ENCODE measurements around the gene SDE2. TPM values are rescaled to one million over a fixed set of nuclear protein-coding genes. Genes with fewer than 3 reads are reported as not detected.
"Not testable (repeated sequence)": the region's sequence is repeated elsewhere in the genome, so short reads cannot be mapped to it uniquely, and the experiment has no call there.

SDE2 gene
- total and polyA plus RNA-seq, 8 donors, result 3.3 to 12.4 (median 8.5) TPM

DNA sequence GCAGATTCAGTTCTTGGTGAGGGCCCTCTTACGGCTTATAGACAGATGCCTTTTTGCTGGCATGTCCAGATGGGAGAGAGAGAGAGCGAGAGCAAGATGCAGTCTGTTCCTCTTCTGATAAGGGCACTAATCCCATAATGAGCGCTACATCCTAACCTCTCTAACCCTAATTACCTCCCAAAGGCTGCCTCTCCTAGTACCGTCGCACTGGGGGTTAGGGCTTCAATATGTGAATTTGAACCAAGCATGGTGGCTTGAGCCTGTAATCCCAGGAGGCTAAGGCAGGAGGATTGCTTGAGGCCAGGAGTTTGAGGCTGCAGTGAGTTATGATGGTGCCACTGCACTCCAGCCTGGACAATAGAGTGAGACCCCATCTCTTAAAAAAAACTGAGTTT, 10.5 kb upstream of the SDE2 start:
- Histone ChIP-seq H3K9me3 (no peaks in the 10 kb centered on the region), H3K4me3 (no peak overlapping the region), H3K36me3 (no peaks in the 10 kb centered on the region), H3K27me3 (no peaks in the 10 kb centered on the region), H3K4me1 (no peaks in the 10 kb centered on the region), H3K27ac (no peak overlapping the region)
- WGBS, 2 donors, result 97% methylated on average over 5 of the region's 5 CpGs
- intact Hi-C loops (cut with DNase I), result loop anchor here in 1 of 3 donors (10.0 kb wide), 1 partner anchor 45 kb away; no protein-coding TSS in a partner anchor
- TF ChIP-seq, protein P1, sequence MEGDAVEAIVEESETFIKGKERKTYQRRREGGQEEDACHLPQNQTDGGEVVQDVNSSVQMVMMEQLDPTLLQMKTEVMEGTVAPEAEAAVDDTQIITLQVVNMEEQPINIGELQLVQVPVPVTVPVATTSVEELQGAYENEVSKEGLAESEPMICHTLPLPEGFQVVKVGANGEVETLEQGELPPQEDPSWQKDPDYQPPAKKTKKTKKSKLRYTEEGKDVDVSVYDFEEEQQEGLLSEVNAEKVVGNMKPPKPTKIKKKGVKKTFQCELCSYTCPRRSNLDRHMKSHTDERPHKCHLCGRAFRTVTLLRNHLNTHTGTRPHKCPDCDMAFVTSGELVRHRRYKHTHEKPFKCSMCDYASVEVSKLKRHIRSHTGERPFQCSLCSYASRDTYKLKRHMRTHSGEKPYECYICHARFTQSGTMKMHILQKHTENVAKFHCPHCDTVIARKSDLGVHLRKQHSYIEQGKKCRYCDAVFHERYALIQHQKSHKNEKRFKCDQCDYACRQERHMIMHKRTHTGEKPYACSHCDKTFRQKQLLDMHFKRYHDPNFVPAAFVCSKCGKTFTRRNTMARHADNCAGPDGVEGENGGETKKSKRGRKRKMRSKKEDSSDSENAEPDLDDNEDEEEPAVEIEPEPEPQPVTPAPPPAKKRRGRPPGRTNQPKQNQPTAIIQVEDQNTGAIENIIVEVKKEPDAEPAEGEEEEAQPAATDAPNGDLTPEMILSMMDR (IDR thresholded peaks at IDR 0.05), result no peak
- DNase-seq (no peak), ATAC-seq (no peak), FAIRE-seq (no peak)

DNA sequence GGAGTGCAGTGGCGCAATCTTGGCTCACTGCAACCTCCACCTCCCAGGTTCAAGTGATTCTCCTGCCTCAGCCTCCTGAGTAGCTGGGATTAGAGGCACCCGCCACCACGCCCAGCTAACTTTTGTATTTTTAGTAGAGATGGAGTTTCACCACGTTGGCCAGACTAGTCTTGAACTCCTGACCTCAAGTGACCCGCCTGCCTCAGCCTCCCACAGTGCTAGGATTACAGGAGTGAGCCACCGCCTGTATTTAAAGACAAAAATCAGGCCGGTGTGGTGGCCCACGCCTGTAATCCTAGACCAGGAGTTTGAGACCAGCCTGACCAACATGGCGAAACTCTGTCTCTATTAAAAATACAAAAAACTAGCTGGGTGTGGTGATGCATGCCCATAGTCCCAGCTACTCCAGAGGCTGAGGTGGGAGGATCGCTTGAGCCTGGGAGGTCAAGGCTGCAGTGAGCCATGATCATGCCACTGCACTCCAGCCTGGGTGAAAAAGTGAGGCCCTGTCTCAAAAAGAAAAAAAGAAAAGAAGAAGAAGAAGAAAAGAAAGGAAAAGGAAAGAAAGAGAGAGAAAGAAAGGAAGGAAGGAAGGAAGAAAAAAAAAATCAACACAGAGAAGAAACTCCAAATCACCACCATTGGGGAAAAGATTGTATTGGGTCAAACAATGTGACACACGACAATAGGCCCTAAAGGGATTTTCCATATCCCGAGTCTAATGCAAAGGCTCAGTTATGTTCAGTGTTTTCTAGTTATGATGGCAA, 8.2 kb upstream of the SDE2 start:
- H3K27me3 ChIP-seq, H3K4me3 ChIP-seq, H3K9me3 ChIP-seq, H3K4me1 ChIP-seq, H3K27ac ChIP-seq, FAIRE-seq, DNase-seq, ATAC-seq, H3K36me3 ChIP-seq: not testable (repeated sequence)
- WGBS, 2 donors, result 87 to 90% methylated on average over 12 of the region's 12 CpGs
- intact Hi-C loops (cut with DNase I), result loop anchor here in 1 of 3 donors (10.0 kb wide), 1 partner anchor 47 kb away; no protein-coding TSS in a partner anchor

DNA sequence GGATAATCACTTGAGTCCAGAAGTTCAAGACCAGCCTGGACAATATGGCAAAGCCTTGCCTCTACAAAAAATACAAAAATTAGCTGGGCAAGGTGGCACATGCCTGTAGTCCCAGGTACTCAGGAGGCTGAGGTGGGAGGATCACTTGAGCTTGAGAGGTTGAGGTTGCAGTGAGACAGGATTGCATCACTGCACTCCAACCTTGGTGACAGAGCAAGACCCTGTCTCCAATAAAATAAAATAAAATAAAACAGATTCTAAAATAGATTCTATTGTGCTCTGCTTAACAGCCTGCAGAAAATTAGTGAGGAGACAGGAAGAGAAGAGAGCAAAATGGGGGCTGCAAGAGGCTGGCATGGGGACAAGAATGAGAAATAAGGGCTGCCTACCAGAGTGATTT, 7.5 kb upstream of the SDE2 start:
- no peak for FAIRE-seq

DNA sequence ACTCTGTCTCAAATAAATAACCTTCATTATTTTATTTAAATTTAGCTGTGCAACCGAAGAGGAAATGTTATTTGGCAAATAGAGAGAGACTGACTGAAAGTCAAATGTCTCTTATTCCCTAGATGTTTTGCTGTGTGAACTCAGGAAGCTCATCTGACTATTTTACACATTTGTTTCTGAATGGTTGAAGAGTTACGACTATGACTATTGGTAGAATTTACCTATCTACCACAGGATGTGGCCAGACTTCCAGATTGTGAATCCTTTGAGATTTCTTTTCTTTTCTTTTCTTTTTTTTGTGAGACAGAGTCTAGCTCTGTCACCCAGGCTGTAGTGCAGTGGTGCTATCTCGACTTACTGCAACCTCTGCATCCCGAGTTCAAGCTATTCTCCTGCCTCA, 5.3 kb upstream of the SDE2 start:
- intact Hi-C loops (cut with DNase I), result loop anchor here in 1 of 3 donors (10.0 kb wide), 1 partner anchor 50 kb away; no protein-coding TSS in a partner anchor

More for the DNA sequence above, 7.5 kb upstream of the SDE2 start:
- TF ChIP-seq, protein P1 (IDR thresholded peaks at IDR 0.05), result no peak
- Histone ChIP-seq H3K27me3 (no peaks in the 10 kb centered on the region), H3K9me3 (no peaks in the 10 kb centered on the region), H3K27ac (no peak overlapping the region), H3K4me3 (no peak overlapping the region), H3K4me1 (peaks cover 10 to 14% (median 11%) of the 10 kb centered on the region in 3 donors), H3K36me3 (no peaks in the 10 kb centered on the region)
- ATAC-seq (no peak), DNase-seq (no peak)
- intact Hi-C loops (cut with DNase I), result loop anchor here in 1 of 3 donors (10.0 kb wide), 1 partner anchor 48 kb away; no protein-coding TSS in a partner anchor

DNA sequence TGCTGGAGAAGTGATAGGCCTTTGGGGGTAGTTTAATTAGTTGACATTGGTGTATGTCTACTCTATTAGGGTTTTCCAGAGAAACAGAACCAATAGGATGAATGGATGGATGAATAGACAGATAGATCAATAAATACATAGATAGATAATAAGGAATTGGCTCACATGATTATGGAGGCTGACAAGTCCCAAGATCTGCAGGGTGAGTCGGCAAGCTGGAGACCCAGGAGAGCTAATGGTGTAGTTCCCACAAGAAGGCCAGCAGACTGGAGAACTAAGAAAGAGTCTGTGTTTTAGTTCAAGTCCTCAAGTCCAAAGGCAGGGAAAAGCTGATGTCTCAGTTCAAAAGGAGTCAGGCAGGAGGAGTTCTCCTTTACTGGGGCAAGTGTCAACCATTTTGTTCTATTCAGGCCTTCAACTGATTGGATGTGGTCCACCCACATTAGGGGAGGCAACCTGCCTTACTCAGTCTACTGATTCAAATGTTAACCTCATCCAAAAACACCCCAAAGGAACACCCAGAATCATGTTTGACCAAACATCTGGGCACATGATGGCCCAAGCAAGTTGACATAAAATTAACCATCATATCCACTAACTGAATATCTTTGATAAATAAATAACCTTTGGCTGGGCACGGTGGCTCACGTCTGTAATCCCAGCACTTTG, 4.5 kb upstream of the SDE2 start:
- peak overlapping the region in 1 of 4 donors; percentile 99 for H3K27ac ChIP-seq

More for the DNA sequence above, 5.3 kb upstream of the SDE2 start:
- H3K27me3 ChIP-seq, result no peaks in the 10 kb centered on the region
- no peak overlapping the region for H3K27ac ChIP-seq
- H3K4me3 ChIP-seq, result no peak overlapping the region
- FAIRE-seq (no peak), ATAC-seq (no peak), DNase-seq (no peak)
- no peaks in the 10 kb centered on the region for H3K9me3 ChIP-seq
- H3K4me1 ChIP-seq, result peaks cover 26 to 34% (median 28%) of the 10 kb centered on the region in 3 donors
- 85 to 87% methylated on average over 4 of the region's 4 CpGs for WGBS, 2 donors
- TF ChIP-seq, protein P1 (IDR thresholded peaks at IDR 0.05), result no peak
- no peaks in the 10 kb centered on the region for H3K36me3 ChIP-seq

More for the DNA sequence above, 4.5 kb upstream of the SDE2 start:
- H3K4me3 ChIP-seq, result no peak overlapping the region
- no peaks in the 10 kb centered on the region for H3K9me3 ChIP-seq
- TF ChIP-seq, protein P1 (IDR thresholded peaks at IDR 0.05), result no peak
- intact Hi-C loops (cut with DNase I), result loop anchor here in 1 of 3 donors (10.0 kb wide), 1 partner anchor 51 kb away; no protein-coding TSS in a partner anchor
- no peak for ATAC-seq
- FAIRE-seq, result no peak
- H3K36me3 ChIP-seq, result no peaks in the 10 kb centered on the region
- DNase-seq, result no peak
- 88 to 91% methylated on average over 3 of the region's 3 CpGs for WGBS, 2 donors
- peaks cover 26 to 34% (median 28%) of the 10 kb centered on the region in 3 donors for H3K4me1 ChIP-seq
- no peaks in the 10 kb centered on the region for H3K27me3 ChIP-seq

Measured in pancreas (tissue), 10 donors.